Upper lobe of left lung (tissue), 6 donors: ENCODE measurements around the gene GPS2. TPM values are rescaled to one million over a fixed set of nuclear protein-coding genes. Genes with fewer than 3 reads are reported as not detected.

ENCODE experiments used
- ATAC-seq, 2 donors: fragments of 200-7000 bp; cut with Tn5 transposase; one replicate each; pipeline ENCODE4 v1.9.1; 2022; ENCODE audit warnings: mild to moderate bottlenecking in 2 of 2, moderate library complexity in 2 of 2; ENCODE audit not compliant: low FRiP score in 2 of 2
- DNase-seq, 2 donors: peaks; one replicate each; pipeline ENCODE4 v3.0.0-alpha.2; 2019 to 2020
- H3K27ac ChIP-seq, 4 donors: fragments of 200-600 bp; sonication (generic); one replicate each; pipeline ENCODE4 v1.5.1; 2016 to 2019
- H3K27me3 ChIP-seq, 4 donors: fragments of 200-600 bp; sonication (generic); one replicate each; pipeline ENCODE4 v1.5.1; 2017 to 2019
- H3K36me3 ChIP-seq, 4 donors: fragments of 200-600 bp; sonication (generic); one replicate each; pipeline ENCODE4 v1.5.1; 2016 to 2019
- H3K4me1 ChIP-seq, 4 donors: fragments of 200-600 bp; sonication (generic); one replicate each; pipeline ENCODE4 v1.5.1; 2018 to 2019
- H3K4me3 ChIP-seq, 4 donors: fragments of 200-600 bp; sonication (generic); one replicate each; pipeline ENCODE4 v1.5.1; 2017 to 2019; ENCODE audit warnings: mild to moderate bottlenecking in 2 of 4, moderate library complexity in 1 of 4
- H3K9me3 ChIP-seq, 4 donors: fragments of 200-600 bp; sonication (generic); one replicate each; pipeline ENCODE4 v1.5.1; 2018 to 2019
- EP300 ChIP-seq, 4 donors: sonication (generic); formaldehyde crosslinking; IDR thresholded peaks; one replicate each; pipeline ENCODE4 v1.5.1; 2017; ENCODE audit warnings: antibody characterized with exemption in 4 of 4, control low read depth in 2 of 4
- POLR2A ChIP-seq, 4 donors: fragments of 450-650 bp; IDR thresholded peaks; one replicate each; pipeline ENCODE4 v1.5.1; 2016 to 2017; ENCODE audit warnings: antibody characterized with exemption in 4 of 4, mild to moderate bottlenecking in 2 of 4
- POLR2AphosphoS5 ChIP-seq, 2 donors: sonication (generic); formaldehyde crosslinking; IDR thresholded peaks; one replicate each; pipeline ENCODE4 v1.5.1; 2017; ENCODE audit warnings: antibody characterized with exemption in 2 of 2
- WGBS, 2 donors: methylation state at CpG; one replicate each; pipeline ENCODE4 v1.1.5; 2017 to 2018; 5-methylcytosine and 5-hydroxymethylcytosine counted together
- total RNA-seq, 6 donors: library from RNA; depleted of rRNA in 4 of 6; stranded (reverse); fragments of >200 nt in 4 of 6; gene quantifications; one replicate each; pipeline versions ENCODE4 v1.1.0 to v1.2.1, GENCODE V29; 2016 to 2021
- TF ChIP-seq, protein P1 (sequence below), 6 experiments: fragments of 450-650 bp in 4 of 6; fragments of 200-600 bp in 2 of 6; sonication (generic) in 2 of 6; IDR thresholded peaks; one replicate each; pipeline ENCODE4 v1.5.1; 2016 to 2019; ENCODE audit warnings: antibody characterized with exemption in 6 of 6
- donor health status: DM: no; HTN: no; CAD: no; lungs with moderate emphysema.
- donor health status: DM: no; HTN: yes; CAD: no; lungs with severe emphysema.

Gene GPS2
- total RNA-seq, 6 donors from 2014 or later, result 55.2 to 109 (median 95.7) TPM

DNA sequence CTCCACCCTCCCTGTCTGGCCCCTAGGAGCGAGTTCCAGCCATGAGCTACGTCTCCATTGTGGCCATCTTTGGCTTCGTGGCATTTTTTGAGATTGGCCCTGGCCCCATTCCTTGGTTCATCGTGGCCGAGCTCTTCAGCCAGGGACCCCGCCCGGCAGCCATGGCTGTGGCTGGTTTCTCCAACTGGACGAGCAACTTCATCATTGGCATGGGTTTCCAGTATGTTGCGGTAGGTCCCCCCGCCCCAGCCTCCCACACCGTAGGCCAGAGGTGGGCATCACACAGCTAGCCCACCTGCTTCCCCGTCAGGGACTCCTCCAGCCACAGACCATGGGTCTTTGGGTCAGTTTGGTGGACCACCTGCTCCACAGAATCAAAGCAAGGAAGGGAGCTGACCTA is 29.5 kb downstream of the GPS2 start:
- 95 to 98% methylated on average over 8 to 12 of the region's 12 CpGs for WGBS, 2 donors
- Histone ChIP-seq H3K27me3 (peaks cover 0 to 12% (median 4%) of the 10 kb centered on the region in 4 donors), H3K4me1 (peaks cover 19 to 24% (median 21%) of the 10 kb centered on the region in 4 donors), H3K9me3 (no peaks in the 10 kb centered on the region), H3K27ac (no peak overlapping the region), H3K36me3 (no peaks in the 10 kb centered on the region), H3K4me3 (no peak overlapping the region)
- ATAC-seq (no peak), DNase-seq (peak in 1 of 2 donors; percentile 61)
- TF ChIP-seq POLR2A (IDR thresholded peaks at IDR 0.05), result no peak
- no peak for TF ChIP-seq EP300 (IDR thresholded peaks at IDR 0.05)
- TF ChIP-seq POLR2AphosphoS5 (IDR thresholded peaks at IDR 0.05), result no peak
- TF ChIP-seq, protein P1, sequence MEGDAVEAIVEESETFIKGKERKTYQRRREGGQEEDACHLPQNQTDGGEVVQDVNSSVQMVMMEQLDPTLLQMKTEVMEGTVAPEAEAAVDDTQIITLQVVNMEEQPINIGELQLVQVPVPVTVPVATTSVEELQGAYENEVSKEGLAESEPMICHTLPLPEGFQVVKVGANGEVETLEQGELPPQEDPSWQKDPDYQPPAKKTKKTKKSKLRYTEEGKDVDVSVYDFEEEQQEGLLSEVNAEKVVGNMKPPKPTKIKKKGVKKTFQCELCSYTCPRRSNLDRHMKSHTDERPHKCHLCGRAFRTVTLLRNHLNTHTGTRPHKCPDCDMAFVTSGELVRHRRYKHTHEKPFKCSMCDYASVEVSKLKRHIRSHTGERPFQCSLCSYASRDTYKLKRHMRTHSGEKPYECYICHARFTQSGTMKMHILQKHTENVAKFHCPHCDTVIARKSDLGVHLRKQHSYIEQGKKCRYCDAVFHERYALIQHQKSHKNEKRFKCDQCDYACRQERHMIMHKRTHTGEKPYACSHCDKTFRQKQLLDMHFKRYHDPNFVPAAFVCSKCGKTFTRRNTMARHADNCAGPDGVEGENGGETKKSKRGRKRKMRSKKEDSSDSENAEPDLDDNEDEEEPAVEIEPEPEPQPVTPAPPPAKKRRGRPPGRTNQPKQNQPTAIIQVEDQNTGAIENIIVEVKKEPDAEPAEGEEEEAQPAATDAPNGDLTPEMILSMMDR (IDR thresholded peaks at IDR 0.05), result no peak

DNA sequence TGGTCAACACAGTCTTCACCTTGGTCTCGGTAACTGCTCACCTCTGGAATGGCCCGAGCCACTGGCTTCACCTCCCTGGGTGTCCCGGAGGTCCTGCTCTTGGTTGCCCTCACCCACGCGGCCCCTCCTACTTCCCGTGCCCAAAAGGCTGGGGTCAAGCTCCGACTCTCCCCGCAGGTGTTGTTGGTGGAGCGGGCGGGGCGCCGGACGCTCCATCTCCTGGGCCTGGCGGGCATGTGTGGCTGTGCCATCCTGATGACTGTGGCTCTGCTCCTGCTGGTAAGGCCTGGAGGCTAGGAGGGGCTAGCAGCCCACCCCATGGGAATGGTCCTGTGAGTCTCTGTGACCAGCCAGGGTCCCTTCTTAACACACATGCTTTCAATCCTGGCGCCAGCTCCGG is 30.2 kb downstream of the GPS2 start:
- Histone ChIP-seq H3K4me1 (peaks cover 23 to 29% (median 24%) of the 10 kb centered on the region in 4 donors), H3K27me3 (peaks cover 0 to 12% (median 4%) of the 10 kb centered on the region in 4 donors), H3K9me3 (no peaks in the 10 kb centered on the region), H3K36me3 (no peaks in the 10 kb centered on the region), H3K4me3 (no peak overlapping the region), H3K27ac (no peak overlapping the region)
- DNase-seq (peak in 1 of 2 donors; percentile 75), ATAC-seq (no peak)
- WGBS, 2 donors, result 94 to 96% methylated on average over 14 to 16 of the region's 16 CpGs
- TF ChIP-seq, protein P1 (IDR thresholded peaks at IDR 0.05), result no peak
- TF ChIP-seq POLR2AphosphoS5 (IDR thresholded peaks at IDR 0.05) (no peak), EP300 (IDR thresholded peaks at IDR 0.05) (no peak), POLR2A (IDR thresholded peaks at IDR 0.05) (no peak)

DNA sequence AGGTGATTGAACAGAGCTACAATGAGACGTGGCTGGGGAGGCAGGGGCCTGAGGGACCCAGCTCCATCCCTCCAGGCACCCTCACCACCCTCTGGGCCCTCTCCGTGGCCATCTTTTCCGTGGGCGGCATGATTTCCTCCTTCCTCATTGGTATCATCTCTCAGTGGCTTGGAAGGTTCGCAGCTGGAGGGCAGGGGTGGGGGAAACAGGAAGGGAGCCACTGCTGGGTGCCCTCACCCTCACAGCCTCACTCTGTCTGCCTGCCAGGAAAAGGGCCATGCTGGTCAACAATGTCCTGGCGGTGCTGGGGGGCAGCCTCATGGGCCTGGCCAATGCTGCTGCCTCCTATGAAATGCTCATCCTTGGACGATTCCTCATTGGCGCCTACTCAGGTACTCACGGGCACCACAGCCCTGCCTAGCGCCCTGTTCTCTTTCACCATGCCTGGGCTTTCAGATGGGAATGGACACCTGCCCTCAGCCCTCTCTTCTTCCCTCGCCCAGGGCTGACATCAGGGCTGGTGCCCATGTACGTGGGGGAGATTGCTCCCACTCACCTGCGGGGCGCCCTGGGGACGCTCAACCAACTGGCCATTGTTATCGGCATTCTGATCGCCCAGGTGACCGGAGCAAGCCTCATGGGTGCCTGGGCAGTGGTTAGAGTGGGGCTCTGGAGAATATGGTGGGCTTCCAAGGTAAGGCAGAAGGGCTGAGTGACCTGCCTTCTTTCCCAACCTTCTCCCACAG is 31.5 kb downstream of the GPS2 start:
- no peaks in the 10 kb centered on the region for H3K36me3 ChIP-seq
- no peak overlapping the region for H3K4me3 ChIP-seq
- H3K9me3 ChIP-seq, result no peaks in the 10 kb centered on the region
- no peak overlapping the region for H3K27ac ChIP-seq
- ATAC-seq (no peak), DNase-seq (no peak)
- TF ChIP-seq EP300 (IDR thresholded peaks at IDR 0.05) (no peak), POLR2AphosphoS5 (IDR thresholded peaks at IDR 0.05) (no peak), POLR2A (IDR thresholded peaks at IDR 0.05) (no peak)
- TF ChIP-seq, protein P1 (IDR thresholded peaks at IDR 0.05), result no peak
- peaks cover 0 to 12% (median 4%) of the 10 kb centered on the region in 4 donors for H3K27me3 ChIP-seq
- H3K4me1 ChIP-seq, result peaks cover 23 to 29% (median 24%) of the 10 kb centered on the region in 4 donors
- WGBS, 2 donors, result 84 to 90% methylated on average over 14 to 18 of the region's 18 CpGs

DNA sequence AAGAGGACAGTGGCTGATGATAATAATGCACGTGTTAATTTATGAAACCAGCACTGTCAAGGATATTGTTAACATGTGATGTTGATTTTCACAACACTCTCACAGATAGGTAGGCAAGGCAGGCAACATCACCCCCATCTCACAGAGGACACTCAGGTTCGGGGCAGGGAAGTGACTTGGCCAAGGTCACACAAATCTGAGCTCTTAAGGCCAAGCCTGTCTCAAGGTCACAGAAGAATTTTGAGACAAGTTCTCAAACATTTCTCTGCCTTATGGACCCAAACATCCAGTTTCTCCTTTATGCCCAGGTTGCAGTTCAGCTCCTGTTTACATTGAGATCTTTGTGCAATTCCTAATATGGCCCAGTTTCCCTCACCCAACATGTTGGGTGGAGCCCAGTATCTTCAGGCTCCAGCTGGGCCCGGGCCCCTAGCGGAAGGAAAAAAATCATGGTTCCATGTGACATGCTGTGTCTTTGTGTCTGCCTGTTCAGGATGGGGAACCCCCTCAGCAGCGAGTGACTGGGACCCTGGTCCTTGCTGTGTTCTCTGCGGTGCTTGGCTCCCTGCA is 32.3 kb downstream of the GPS2 start:
- Histone ChIP-seq H3K9me3 (no peaks in the 10 kb centered on the region), H3K36me3 (no peaks in the 10 kb centered on the region), H3K4me1 (peaks cover 23 to 29% (median 24%) of the 10 kb centered on the region in 4 donors), H3K4me3 (peak overlapping the region in 3 of 4 donors; percentile 43 to 56 (median 45)), H3K27me3 (peaks cover 0 to 12% (median 4%) of the 10 kb centered on the region in 4 donors), H3K27ac (peak overlapping the region in 1 of 4 donors; percentile 69)
- WGBS, 2 donors, result 51 to 52% methylated on average over 4 to 6 of the region's 6 CpGs
- DNase-seq, result no peak
- ATAC-seq, result no peak
- no peak for TF ChIP-seq EP300 (IDR thresholded peaks at IDR 0.05)
- TF ChIP-seq POLR2AphosphoS5 (IDR thresholded peaks at IDR 0.05), result no peak
- TF ChIP-seq POLR2A (IDR thresholded peaks at IDR 0.05), result no peak
- TF ChIP-seq, protein P1 (IDR thresholded peaks at IDR 0.05), result no peak
